ENCODE data around the gene KDM8.

The KDM8 gene

GRCh38 chr16:27232061-27232900, 29.0 kb downstream of the KDM8 start:
- DNase-seq, result no peak

GRCh38 chr16:27232901-27233625, 29.7 kb downstream of the KDM8 start:
- DNase-seq, result no peak

GRCh38 chr16:27233731-27234130, 30.4 kb downstream of the KDM8 start:
- DNase-seq, result no peak

- no peak for DNase-seq
These were observed 30.8 kb downstream of the KDM8 start for GRCh38 chr16:27234171-27234570.

- DNase-seq, result no peak
These were observed 31.3 kb downstream of the KDM8 start for GRCh38 chr16:27234603-27235002.

- peak; percentile 18 to 64 for DNase-seq
These were observed 32.0 kb downstream of the KDM8 start for GRCh38 chr16:27235055-27235937.

- no peak for DNase-seq
These were observed 32.6 kb downstream of the KDM8 start for GRCh38 chr16:27235938-27236245.

- no peak for DNase-seq
These were observed 33.4 kb downstream of the KDM8 start for GRCh38 chr16:27236635-27237218.

GRCh38 chr16:27237219-27238015, 34.1 kb downstream of the KDM8 start:
- DNase-seq, result no peak

GRCh38 chr16:27238016-27238587, 34.8 kb downstream of the KDM8 start:
- no peak for DNase-seq

GRCh38 chr16:27238591-27238990, 35.3 kb downstream of the KDM8 start:
- no peak for DNase-seq

GRCh38 chr16:27239026-27239425, 35.7 kb downstream of the KDM8 start:
- DNase-seq, result no peak

GRCh38 chr16:27239906-27240655, 36.8 kb downstream of the KDM8 start:
- DNase-seq, result no peak

GRCh38 chr16:27240948-27241531, 37.7 kb downstream of the KDM8 start:
- no peak for DNase-seq

- no peak for DNase-seq
These were observed 38.3 kb downstream of the KDM8 start for GRCh38 chr16:27241658-27242057.

- no peak for DNase-seq
These were observed 39.1 kb downstream of the KDM8 start for GRCh38 chr16:27242398-27242797.

GRCh38 chr16:27242868-27243590, 39.7 kb downstream of the KDM8 start:
- no peak for DNase-seq

- no peak for DNase-seq
These were observed 40.5 kb downstream of the KDM8 start for GRCh38 chr16:27243725-27244362.

- DNase-seq, result no peak
These were observed 41.0 kb downstream of the KDM8 start for GRCh38 chr16:27244363-27244755.
